Measurements from ENCODE around the gene RAMP1. TPM values are rescaled to one million over a fixed set of nuclear protein-coding genes. Genes with fewer than 3 reads are reported as not detected.
A peak's percentile ranks its signal among the peaks of the same experiment; 100 is the strongest.

RAMP1 gene
- total RNA-seq, 1 experiment from 2014 or later = 23.4 TPM

DNA sequence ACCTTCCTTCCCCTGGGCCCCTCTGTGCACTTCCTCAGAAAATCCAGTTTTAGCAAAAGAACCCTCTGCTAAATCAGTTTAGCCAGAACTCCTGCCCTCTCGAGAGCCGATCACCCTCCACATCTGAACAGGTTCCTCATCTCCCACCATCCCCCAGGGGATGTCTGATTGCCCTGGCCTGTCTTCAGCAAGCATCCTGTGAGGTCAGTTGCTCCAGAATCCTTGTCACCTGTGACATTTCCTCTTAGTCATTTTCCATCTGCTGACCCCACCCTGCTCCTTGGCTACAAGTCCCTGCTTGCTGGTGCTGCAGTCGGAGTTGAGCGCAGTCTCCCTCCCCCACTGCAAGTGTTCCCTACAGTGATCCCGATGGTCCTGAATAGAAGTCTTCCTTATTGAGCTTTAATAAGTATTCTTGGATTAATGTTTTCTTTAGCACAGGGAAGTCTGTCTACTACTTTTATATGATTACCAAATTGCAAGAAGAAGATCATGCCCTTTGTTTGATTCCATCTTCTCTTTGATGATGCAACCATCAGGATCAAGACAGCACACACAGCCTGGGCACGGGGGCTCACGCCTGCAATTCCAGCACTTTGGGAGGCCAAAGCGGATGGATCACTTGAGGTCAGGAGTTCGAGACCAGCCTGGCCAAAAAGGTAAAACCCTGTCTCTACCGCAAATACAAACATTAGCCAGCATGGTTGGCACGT is 76.5 kb downstream of the RAMP1 start (continued):
- TF ChIP-seq, protein P1, sequence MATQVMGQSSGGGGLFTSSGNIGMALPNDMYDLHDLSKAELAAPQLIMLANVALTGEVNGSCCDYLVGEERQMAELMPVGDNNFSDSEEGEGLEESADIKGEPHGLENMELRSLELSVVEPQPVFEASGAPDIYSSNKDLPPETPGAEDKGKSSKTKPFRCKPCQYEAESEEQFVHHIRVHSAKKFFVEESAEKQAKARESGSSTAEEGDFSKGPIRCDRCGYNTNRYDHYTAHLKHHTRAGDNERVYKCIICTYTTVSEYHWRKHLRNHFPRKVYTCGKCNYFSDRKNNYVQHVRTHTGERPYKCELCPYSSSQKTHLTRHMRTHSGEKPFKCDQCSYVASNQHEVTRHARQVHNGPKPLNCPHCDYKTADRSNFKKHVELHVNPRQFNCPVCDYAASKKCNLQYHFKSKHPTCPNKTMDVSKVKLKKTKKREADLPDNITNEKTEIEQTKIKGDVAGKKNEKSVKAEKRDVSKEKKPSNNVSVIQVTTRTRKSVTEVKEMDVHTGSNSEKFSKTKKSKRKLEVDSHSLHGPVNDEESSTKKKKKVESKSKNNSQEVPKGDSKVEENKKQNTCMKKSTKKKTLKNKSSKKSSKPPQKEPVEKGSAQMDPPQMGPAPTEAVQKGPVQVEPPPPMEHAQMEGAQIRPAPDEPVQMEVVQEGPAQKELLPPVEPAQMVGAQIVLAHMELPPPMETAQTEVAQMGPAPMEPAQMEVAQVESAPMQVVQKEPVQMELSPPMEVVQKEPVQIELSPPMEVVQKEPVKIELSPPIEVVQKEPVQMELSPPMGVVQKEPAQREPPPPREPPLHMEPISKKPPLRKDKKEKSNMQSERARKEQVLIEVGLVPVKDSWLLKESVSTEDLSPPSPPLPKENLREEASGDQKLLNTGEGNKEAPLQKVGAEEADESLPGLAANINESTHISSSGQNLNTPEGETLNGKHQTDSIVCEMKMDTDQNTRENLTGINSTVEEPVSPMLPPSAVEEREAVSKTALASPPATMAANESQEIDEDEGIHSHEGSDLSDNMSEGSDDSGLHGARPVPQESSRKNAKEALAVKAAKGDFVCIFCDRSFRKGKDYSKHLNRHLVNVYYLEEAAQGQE (IDR thresholded peaks at IDR 0.05; ENCODE audit: low read depth) = no peak
- TF ChIP-seq, protein P2, sequence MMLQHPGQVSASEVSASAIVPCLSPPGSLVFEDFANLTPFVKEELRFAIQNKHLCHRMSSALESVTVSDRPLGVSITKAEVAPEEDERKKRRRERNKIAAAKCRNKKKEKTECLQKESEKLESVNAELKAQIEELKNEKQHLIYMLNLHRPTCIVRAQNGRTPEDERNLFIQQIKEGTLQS (IDR thresholded peaks at IDR 0.05) = peak; percentile 64; the same call in 1 of the 2 replicates

DNA sequence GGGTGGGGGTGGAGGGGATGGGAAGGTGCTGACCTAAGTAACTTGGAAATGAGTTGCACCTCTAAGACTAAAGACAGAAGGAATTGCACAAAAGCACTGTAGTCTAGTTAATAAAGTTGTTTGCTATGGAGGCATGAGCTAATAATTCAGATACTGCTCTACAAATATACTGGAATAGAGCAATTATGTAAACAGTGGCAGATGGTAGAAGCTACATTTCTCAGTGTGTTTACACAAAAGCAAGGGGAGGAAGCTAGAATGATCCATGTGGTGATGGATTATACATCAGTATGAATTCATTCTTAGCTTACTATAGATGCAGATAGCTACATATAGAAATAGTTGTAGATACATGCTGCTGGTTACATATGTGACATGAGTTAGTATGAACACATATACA is 79.8 kb downstream of the RAMP1 start:
- peaks cover 6 to 7% of the 10 kb centered on the region in 2 experiments; a peak in 3 of 4 replicates for H3K9me3 ChIP-seq (ENCODE audit: control insufficient read depth in 1 of 2, insufficient read depth in 1 of 2, low read depth in 1 of 2, low read length in 2 of 2)
- DNase-seq (ENCODE audit: low read depth, low spot score) (no peak), ATAC-seq (no peak)
- intact Hi-C loops (cut with micrococcal nuclease) = no loop called here
- H3K9ac ChIP-seq (ENCODE audit: low read length) = no peak overlapping the region
- no peaks in the 10 kb centered on the region for H3K9me2 ChIP-seq (ENCODE audit: insufficient read depth)
- no peaks in the 10 kb centered on the region for H3K79me2 ChIP-seq (ENCODE audit: insufficient read depth, low read length)
- H3K27ac ChIP-seq (ENCODE audit: low read depth, low read length) = no peak overlapping the region
- no peak for TF ChIP-seq CEBPB (IDR thresholded peaks at IDR 0.05; ENCODE audit: low read depth)
- TF ChIP-seq TCF7L2 (IDR thresholded peaks at IDR 0.05; ENCODE audit: borderline replicate concordance, extremely low read depth, insufficient read depth, insufficient read length) = no peak
- no peak for TF ChIP-seq RAD21 (IDR thresholded peaks at IDR 0.05; ENCODE audit: low read depth)
- TF ChIP-seq, protein P1 (IDR thresholded peaks at IDR 0.05; ENCODE audit: low read depth) = no peak
- TF ChIP-seq SRF (IDR thresholded peaks at IDR 0.05; ENCODE audit: low read depth) = no peak
- TF ChIP-seq, protein P3, sequence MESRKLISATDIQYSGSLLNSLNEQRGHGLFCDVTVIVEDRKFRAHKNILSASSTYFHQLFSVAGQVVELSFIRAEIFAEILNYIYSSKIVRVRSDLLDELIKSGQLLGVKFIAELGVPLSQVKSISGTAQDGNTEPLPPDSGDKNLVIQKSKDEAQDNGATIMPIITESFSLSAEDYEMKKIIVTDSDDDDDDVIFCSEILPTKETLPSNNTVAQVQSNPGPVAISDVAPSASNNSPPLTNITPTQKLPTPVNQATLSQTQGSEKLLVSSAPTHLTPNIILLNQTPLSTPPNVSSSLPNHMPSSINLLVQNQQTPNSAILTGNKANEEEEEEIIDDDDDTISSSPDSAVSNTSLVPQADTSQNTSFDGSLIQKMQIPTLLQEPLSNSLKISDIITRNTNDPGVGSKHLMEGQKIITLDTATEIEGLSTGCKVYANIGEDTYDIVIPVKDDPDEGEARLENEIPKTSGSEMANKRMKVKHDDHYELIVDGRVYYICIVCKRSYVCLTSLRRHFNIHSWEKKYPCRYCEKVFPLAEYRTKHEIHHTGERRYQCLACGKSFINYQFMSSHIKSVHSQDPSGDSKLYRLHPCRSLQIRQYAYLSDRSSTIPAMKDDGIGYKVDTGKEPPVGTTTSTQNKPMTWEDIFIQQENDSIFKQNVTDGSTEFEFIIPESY (IDR thresholded peaks at IDR 0.05; ENCODE audit: extremely low read depth, insufficient replicate concordance, low read length) = no peak
- no peak for TF ChIP-seq YY1 (IDR thresholded peaks at IDR 0.05; ENCODE audit: extremely low read depth, insufficient replicate concordance, low read depth, low read length)
- TF ChIP-seq, protein P2 (IDR thresholded peaks at IDR 0.05) = no peak
- no peak overlapping the region for H3K4me3 ChIP-seq (replicated peaks in 1 of 2; ENCODE audit: low read depth in 1 of 2, low read length in 2 of 2)
- H3K27me3 ChIP-seq (ENCODE audit: insufficient read depth, low read length) = no peaks in the 10 kb centered on the region
- ChIA-PET POLR2A (interaction anchor here (0.6 kb wide), 1 partner anchor 730 kb away, joined by 3 read pairs; no protein-coding TSS in a partner anchor), CTCF (no interaction called here), RAD21 (ENCODE audit: low non-redundant PET in 1 of 2, low total read pairs in 2 of 2, uncharacterized antibody in 2 of 2, unreplicated experiment in 2 of 2) (no interaction called here)
- no peak overlapping the region for H3K4me2 ChIP-seq (ENCODE audit: low read length)
- peaks cover 10 to 14% of the 10 kb centered on the region in 2 experiments; a peak in 3 of 4 replicates for H3K4me1 ChIP-seq (ENCODE audit: control insufficient read depth in 1 of 2, insufficient read depth in 2 of 2, low read length in 2 of 2)
- no TSS peak for BruUV-seq (replicated peaks)
- H4K20me1 ChIP-seq (ENCODE audit: insufficient read depth) = no peaks in the 10 kb centered on the region
- H3K36me3 ChIP-seq (ENCODE audit: control insufficient read depth in 1 of 2, insufficient read depth in 2 of 2, low read length in 2 of 2) = no peaks in the 10 kb centered on the region
- no peak overlapping the region for H2AFZ ChIP-seq (ENCODE audit: low read depth, low read length, poor library complexity, severe bottlenecking)
